IMR-90 (cell line): ENCODE results near the gene POLR3A. TPM values are rescaled to one million over a fixed set of nuclear protein-coding genes. Genes with fewer than 3 reads are reported as not detected.
A peak's percentile ranks its signal among the peaks of the same experiment; 100 is the strongest.

ENCODE experiments used
- ATAC-seq: fragments of 200-7000 bp; cut with Tn5 transposase; 2 replicates; pipeline ENCODE4 v1.9.1; 2020; ENCODE audit warnings: low read depth, mild to moderate bottlenecking, moderate library complexity
- BruUV-seq: library from RNA; stranded (reverse); fragments of 400-500 nt; replicated peaks from 2 replicates; lab custom pipeline; 2021; lab: Mats Ljungman, UMichigan
- CTCF ChIA-PET: fragments of 300-600 bp; formaldehyde crosslinking; extraction: SDS; loops from one replicate; lab custom pipeline; 2021; ENCODE audit warnings: antibody characterized with exemption; lab: Yijun Ruan, JAX
- POLR2A ChIA-PET: fragments of 300-600 bp; sonication (Branson Sonifier 250); formaldehyde crosslinking; loops from one replicate; lab custom pipeline; 2022; ENCODE audit warnings: antibody characterized with exemption; ENCODE audit not compliant: unreplicated experiment; lab: Charles Lee
- DNase-seq: peaks from one replicate; pipeline ENCODE4 v3.0.0; 2013
- H2AFZ ChIP-seq: replicated peaks from 2 replicates; pipeline ENCODE3; 2013; ENCODE audit warnings: low read length, mild to moderate bottlenecking; ENCODE audit not compliant: poor library complexity
- H2AK5ac ChIP-seq: 2 replicates; pipeline ENCODE4 v1.6.1; 2013; ENCODE audit warnings: low read depth, low read length, inconsistent platforms
- H2AK9ac ChIP-seq: replicated peaks from 2 replicates; pipeline ENCODE3; 2013; ENCODE audit warnings: mild to moderate bottlenecking, low read depth, low read length, moderate library complexity; ENCODE audit not compliant: poor library complexity
- H2BK120ac ChIP-seq: 2 replicates; pipeline ENCODE4 v1.6.1; 2013; ENCODE audit warnings: low read depth, low read length, inconsistent platforms
- H2BK15ac ChIP-seq: 3 replicates; pipeline ENCODE4 v1.6.1; 2013; ENCODE audit warnings: low read depth, low read length, inconsistent platforms
- H2BK20ac ChIP-seq: 2 replicates; pipeline ENCODE4 v1.6.1; 2013; ENCODE audit warnings: low read depth, mild to moderate bottlenecking, inconsistent platforms, low read length, moderate library complexity
- H2BK5ac ChIP-seq: 2 replicates; pipeline ENCODE4 v1.6.1; 2013; ENCODE audit warnings: mild to moderate bottlenecking, low read depth, low read length, inconsistent platforms; ENCODE audit not compliant: poor library complexity, severe bottlenecking
- H3K14ac ChIP-seq: replicated peaks from 2 replicates; pipeline ENCODE4 v1.6.1; 2013; ENCODE audit warnings: low read depth, low read length, inconsistent platforms
- H3K18ac ChIP-seq: 2 replicates; pipeline ENCODE4 v1.6.1; 2013; ENCODE audit warnings: low read depth, low read length, control low read depth
- H3K23ac ChIP-seq: 2 replicates; pipeline ENCODE4 v1.6.1; 2013; ENCODE audit warnings: low read depth, low read length, inconsistent platforms
- H3K27ac ChIP-seq: 2 replicates; pipeline ENCODE4 v1.5.1; 2013; ENCODE audit warnings: mild to moderate bottlenecking, control low read depth, low read length; ENCODE audit not compliant: insufficient read depth
- H3K27me3 ChIP-seq: 2 replicates; pipeline ENCODE4 v1.6.1; 2013; ENCODE audit warnings: low read length; ENCODE audit not compliant: control insufficient read depth, insufficient read depth
- H3K36me3 ChIP-seq: 2 replicates; pipeline ENCODE4 v1.6.1; 2013; ENCODE audit warnings: low read length, mixed read lengths; ENCODE audit not compliant: control insufficient read depth, insufficient read depth
- H3K4ac ChIP-seq: 2 replicates; pipeline ENCODE4 v1.6.1; 2013; ENCODE audit warnings: low read depth, low read length, inconsistent platforms
- H3K4me1 ChIP-seq: 2 replicates; pipeline ENCODE4 v1.6.1; 2013; ENCODE audit warnings: low read length, mixed read lengths; ENCODE audit not compliant: control insufficient read depth, insufficient read depth
- H3K4me2 ChIP-seq: 2 replicates; pipeline ENCODE4 v1.6.1; 2013; ENCODE audit warnings: low read depth, mild to moderate bottlenecking, control low read depth, low read length, moderate library complexity
- H3K4me3 ChIP-seq: 2 replicates; pipeline ENCODE4 v1.5.1; 2013; ENCODE audit warnings: low read depth, mild to moderate bottlenecking, control low read depth, low read length, moderate library complexity; ENCODE audit not compliant: insufficient read depth
- H3K56ac ChIP-seq: 2 replicates; pipeline ENCODE4 v1.6.1; 2013; ENCODE audit warnings: low read length, inconsistent platforms; ENCODE audit not compliant: insufficient read depth; ENCODE audit errors: extremely low read depth
- H3K79me1 ChIP-seq, 2 experiments: 2 replicates each; pipeline ENCODE4 v1.6.1; 2013; ENCODE audit warnings: low read length in 2 of 2, inconsistent platforms in 1 of 2, low read depth in 1 of 2
- H3K9ac ChIP-seq: 2 replicates; pipeline ENCODE4 v1.6.1; 2013; ENCODE audit warnings: low read depth, low read length, control low read depth
- H3K9me1 ChIP-seq: 2 replicates; pipeline ENCODE4 v1.6.1; 2013; ENCODE audit warnings: low read length, inconsistent platforms; ENCODE audit not compliant: insufficient read depth
- H3K9me3 ChIP-seq: 2 replicates; pipeline ENCODE4 v1.6.1; 2013; ENCODE audit warnings: low read length; ENCODE audit not compliant: control insufficient read depth, insufficient read depth
- H4K20me1 ChIP-seq: 2 replicates; pipeline ENCODE4 v1.6.1; 2013; ENCODE audit warnings: low read length, inconsistent platforms; ENCODE audit not compliant: insufficient read depth
- H4K5ac ChIP-seq: 2 replicates; pipeline ENCODE4 v1.6.1; 2013; ENCODE audit warnings: mild to moderate bottlenecking, low read depth, low read length, control low read depth
- H4K8ac ChIP-seq, 2 experiments: 2 replicates each; pipeline ENCODE4 v1.6.1; 2013; ENCODE audit warnings: low read depth in 2 of 2, low read length in 2 of 2, control low read depth in 1 of 2, inconsistent platforms in 1 of 2
- H4K91ac ChIP-seq: 2 replicates; pipeline ENCODE4 v1.6.1; 2013; ENCODE audit warnings: low read depth, low read length, inconsistent platforms; ENCODE audit not compliant: insufficient read depth
- CEBPB ChIP-seq: IDR thresholded peaks from 2 replicates; pipeline ENCODE4 v1.6.1; 2012; ENCODE audit warnings: low read depth, low read length, improper control_type of control experiment
- CHD1 ChIP-seq: IDR thresholded peaks from 2 replicates; pipeline ENCODE4 v1.6.1; 2012; ENCODE audit warnings: low read depth, low read length, improper control_type of control experiment
- MAZ ChIP-seq: IDR thresholded peaks from 2 replicates; pipeline ENCODE4 v1.6.1; 2012; ENCODE audit warnings: low read depth, mild to moderate bottlenecking, low read length, improper control_type of control experiment, moderate library complexity, borderline replicate concordance
- RCOR1 ChIP-seq: IDR thresholded peaks from 2 replicates; pipeline ENCODE4 v1.6.1; 2012; ENCODE audit warnings: mild to moderate bottlenecking, low read length, improper control_type of control experiment; ENCODE audit not compliant: insufficient replicate concordance
- WGBS, 2 experiments: methylation state at CpG; one replicate each; pipeline versions ENCODE4 v1.1.5 to v1.1.7; 2013; ENCODE audit warnings: missing lambda C conversion rate in 2 of 2; ENCODE audit not compliant: insufficient read length in 1 of 2; ENCODE audit errors: extremely low coverage in 2 of 2; 5-methylcytosine and 5-hydroxymethylcytosine counted together
- dilution Hi-C: fragments of 300-500 bp; cut with HindIII; formaldehyde crosslinking; loops from one replicate; pipeline ENCODE4 v1.14.3; 2018; ENCODE audit warnings: low sequenced_read_pairs; ENCODE audit not compliant: unreplicated experiment
- in situ Hi-C: fragments of 300-500 bp; cut with MboI; formaldehyde crosslinking; loops from 3 replicates; pipeline ENCODE4 v1.14.3; 2019; ENCODE audit warnings: low sequenced_read_pairs, inconsistent platforms, mixed read lengths
- intact Hi-C: fragments of 100-400 bp; cut with micrococcal nuclease; formaldehyde crosslinking; loops from 2 replicates; pipeline ENCODE4 v1.10.0; 2022
- polyA plus RNA-seq, 3 experiments: library from polyadenylated mRNA; depleted of rRNA; stranded (reverse); fragments of >200 nt; gene quantifications; 2 replicates each; pipeline ENCODE4 v1.2.3, GENCODE V29; 2012; ENCODE audit warnings: low replicate concordance in 1 of 3
- total RNA-seq: library from RNA; depleted of rRNA; stranded (reverse); fragments of >200 nt; gene quantifications from 2 replicates; pipeline ENCODE4 v1.2.3, GENCODE V29; 2012

Gene POLR3A
- total and polyA plus RNA-seq, 2 of the 4 experiments (the other 2 are of a cell fraction): 11.9 to 24.4 TPM

GRCh38 chr10:77959887-77960455 is 69.3 kb downstream of the POLR3A start:
- dilution Hi-C loops (no loop called here), intact Hi-C loops (no loop called here), in situ Hi-C loops (no loop called here)
- Histone ChIP-seq H4K91ac (no peak overlapping the region), H3K36me3 (no peaks in the 10 kb centered on the region), H3K4me3 (no peak overlapping the region), H3K27me3 (no peaks in the 10 kb centered on the region), H2BK15ac (no peak overlapping the region), H2BK20ac (no peak overlapping the region), H4K5ac (no peak overlapping the region), H2BK120ac (no peak overlapping the region), H3K9me1 (no peaks in the 10 kb centered on the region), H2AFZ (peak overlapping the region; percentile 8), H3K4ac (peak overlapping the region; percentile 13; the same call in 1 of the 2 replicates), H2BK5ac (no peak overlapping the region), H3K27ac (no peak overlapping the region), H3K18ac (no peak overlapping the region), H3K79me1 (no peaks in the 10 kb centered on the region), H2AK9ac (no peak overlapping the region), H3K23ac (no peak overlapping the region), H3K14ac (no peak overlapping the region), H3K9ac (no peak overlapping the region), H3K4me1 (no peaks in the 10 kb centered on the region; the same call in 1 of the 2 replicates), H4K8ac (no peak overlapping the region), H3K56ac (no peak overlapping the region), H3K4me2 (no peak overlapping the region), H3K9me3 (peaks cover 3% of the 10 kb centered on the region), H2AK5ac (peak overlapping the region; percentile 30; the same call in 1 of the 2 replicates), H4K20me1 (no peaks in the 10 kb centered on the region)
- DNase-seq (no peak), ATAC-seq (no peak)
- ChIA-PET CTCF (interaction anchor here (0.9 kb wide), 1 partner anchor 28 kb away, joined by 3 read pairs; no protein-coding TSS in a partner anchor), POLR2A (no interaction called here)
- no CpG with 5 or more reads among the region's 8 CpGs for WGBS, 2 experiments
- TF ChIP-seq CEBPB (peak; percentile 11; the same call in 1 of the 2 replicates), CHD1 (no peak), RCOR1 (no peak), MAZ (no peak)
- BruUV-seq: no TSS peak
